ENCODE measurements around the gene MAPK7. TPM values are rescaled to one million over a fixed set of nuclear protein-coding genes. Genes with fewer than 3 reads are reported as not detected.

Gene MAPK7
- total RNA-seq = 5.2 and 6.9 TPM in 2 replicates
- polyA plus RNA-seq (2012) = 23.1 TPM

DNA sequence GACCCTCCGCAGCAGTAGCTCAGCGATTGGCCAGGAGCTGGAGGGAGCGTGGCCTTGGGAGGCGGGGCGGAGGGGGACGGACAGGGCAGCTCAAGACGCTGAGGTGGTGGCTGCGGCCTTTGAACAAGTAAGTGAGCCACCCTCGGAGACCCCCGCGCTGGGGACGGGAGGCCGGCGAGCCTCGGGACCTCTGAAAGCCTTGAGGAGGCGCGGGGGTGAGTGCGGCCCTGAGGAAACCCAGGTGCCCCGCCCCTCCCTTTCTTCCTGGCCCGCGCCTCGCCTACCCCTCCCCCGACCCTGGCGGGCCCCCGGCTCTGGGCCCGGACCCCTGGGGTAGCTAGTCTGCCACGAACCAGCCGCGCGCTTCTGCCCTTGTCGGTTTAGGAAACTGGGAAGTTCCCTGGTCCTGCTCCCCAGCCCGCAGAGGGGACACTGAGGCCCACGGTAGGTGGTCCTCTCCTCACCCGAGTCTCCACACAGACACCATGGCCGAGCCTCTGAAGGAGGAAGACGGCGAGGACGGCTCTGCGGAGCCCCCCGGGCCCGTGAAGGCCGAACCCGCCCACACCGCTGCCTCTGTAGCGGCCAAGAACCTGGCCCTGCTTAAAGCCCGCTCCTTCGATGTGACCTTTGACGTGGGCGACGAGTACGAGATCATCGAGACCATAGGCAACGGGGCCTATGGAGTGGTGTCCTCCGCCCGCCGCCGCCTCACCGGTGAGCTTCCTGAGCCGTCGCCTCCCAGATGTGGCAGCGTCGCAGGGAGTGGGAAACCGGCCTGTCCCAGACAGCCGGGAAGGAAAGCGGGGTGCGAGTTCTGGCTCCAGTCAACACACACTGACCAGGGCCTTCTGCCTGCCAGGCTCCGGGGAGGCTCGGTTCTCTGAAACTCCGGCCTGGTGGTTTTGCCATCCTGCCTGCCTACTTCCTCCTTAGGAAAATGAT lies at the start of gene MAPK7:
Gene MAPK7, plus strand, starts transcription at position 83 of the 945 bp plus-strand sequence. Its CDS starts 403 bp downstream, at position 486.
- no peak for DNase-seq (ENCODE audit: low read depth)

DNA sequence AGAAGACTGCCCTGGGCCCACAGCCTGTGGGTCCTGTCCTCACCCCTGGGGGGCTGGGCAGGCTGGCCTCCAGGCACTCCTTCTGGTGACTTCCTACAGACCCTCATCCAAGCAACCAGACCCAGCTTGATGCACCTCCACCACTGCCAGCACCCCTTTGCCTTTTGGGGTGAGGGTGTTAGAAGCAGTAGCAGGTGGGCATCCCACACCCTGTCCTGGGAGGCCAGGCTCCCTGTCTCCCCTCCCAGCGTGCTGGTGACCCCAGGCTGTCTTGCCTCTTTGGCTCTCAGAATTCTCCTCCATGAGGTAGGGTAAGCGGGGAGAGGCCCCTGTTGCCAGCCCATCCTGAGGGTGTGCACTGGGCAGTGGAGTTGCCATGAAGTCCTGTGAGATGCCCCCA lies 49.2 kb upstream of the MAPK7 start:
- DNase-seq (ENCODE audit: low read depth) = no peak

DNA sequence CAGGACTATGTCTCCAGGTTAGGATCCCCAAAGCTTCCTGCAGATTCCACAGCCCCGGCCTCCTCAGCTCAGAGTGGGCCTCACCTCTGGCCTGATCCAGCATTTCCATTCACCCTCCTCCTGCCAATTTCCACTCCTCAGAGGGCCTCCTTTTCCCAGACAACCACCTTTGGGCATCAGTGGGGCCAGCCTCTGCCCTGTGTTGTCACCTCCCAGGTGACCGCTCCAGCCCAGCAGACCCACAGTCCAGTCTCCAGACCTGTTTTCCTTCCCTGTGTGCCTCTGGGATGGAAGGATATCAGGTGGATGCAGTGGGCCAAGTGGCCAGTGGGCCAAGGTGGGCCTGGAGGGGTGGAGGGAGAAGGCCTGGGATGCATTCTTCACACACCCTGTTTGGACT lies 48.5 kb upstream of the MAPK7 start:
- DNase-seq (ENCODE audit: low read depth) = no peak

DNA sequence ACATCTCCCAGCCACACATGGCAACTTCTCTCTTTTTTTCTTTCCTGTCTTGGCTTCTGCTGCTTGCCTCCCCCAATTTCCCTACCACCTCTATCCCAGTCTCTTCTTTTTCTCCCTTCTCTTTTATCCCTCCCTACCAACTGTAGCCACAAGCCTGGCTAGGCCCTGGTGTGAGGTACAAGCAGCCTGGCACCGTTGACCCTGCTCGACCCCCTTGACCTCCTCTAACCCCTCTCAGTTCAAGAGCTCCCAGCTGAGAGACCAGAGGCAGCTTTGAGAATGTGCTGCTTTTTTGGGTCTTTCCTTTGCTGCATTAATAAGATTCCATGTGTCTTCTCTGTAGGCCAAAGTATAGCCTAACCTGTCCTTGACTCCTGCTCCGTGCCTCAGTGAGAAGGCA lies 48.0 kb upstream of the MAPK7 start:
- no peak for DNase-seq (ENCODE audit: low read depth)

DNA sequence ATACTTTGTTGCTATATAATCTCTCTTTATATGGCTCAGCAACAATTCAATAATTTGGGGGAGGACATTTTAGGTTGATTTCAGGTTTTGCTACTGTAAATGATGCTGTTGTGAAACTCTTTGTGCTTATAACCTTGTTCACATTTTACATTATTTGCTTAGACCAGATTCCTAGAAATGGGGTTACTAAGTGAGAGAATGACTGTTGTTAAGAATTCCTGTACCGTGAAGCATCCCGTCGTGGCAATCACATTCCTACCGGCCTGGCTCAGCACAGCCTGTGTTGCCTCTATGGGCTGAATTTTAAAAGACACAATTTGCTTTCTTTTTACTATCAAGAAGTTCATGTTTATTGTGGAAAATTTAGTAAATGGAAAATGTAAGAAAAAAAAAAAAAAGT lies 47.2 kb upstream of the MAPK7 start:
- peak; percentile 44 for DNase-seq (ENCODE audit: low read depth)

DNA sequence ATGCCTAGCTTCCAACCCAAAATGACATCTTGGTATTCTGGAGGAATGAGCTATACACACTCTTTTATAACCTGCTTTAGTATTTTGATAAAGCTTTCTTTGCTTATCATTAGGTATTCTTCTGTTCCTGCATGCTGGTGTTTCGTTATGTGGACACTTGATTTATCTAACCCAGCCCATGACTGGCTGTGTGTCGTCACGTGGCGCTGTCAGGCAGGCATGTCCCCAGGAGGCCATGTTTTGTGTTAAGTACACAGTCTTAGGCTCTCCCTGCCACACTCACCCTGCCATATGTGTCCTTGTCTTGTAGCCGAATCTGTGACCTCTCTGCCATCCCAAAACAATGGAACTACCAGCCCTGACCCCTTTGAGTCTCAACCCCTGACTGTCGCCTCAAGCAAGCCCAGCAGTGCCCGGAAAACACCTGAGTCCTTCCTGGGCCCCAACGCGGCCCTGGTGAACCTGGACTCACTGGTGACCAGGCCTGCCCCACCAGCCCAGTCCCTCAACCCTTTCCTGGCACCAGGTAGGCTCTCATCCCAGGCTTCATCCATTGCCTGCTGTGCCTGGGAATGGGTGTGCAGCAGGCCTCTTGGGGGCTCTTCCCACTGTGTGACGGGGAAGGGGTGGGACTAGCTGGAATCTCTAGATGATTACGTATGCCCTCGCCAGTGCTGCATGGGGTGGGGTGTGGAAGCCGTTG lies 46.6 kb upstream of the MAPK7 start:
- DNase-seq (ENCODE audit: low read depth) = no peak

DNA sequence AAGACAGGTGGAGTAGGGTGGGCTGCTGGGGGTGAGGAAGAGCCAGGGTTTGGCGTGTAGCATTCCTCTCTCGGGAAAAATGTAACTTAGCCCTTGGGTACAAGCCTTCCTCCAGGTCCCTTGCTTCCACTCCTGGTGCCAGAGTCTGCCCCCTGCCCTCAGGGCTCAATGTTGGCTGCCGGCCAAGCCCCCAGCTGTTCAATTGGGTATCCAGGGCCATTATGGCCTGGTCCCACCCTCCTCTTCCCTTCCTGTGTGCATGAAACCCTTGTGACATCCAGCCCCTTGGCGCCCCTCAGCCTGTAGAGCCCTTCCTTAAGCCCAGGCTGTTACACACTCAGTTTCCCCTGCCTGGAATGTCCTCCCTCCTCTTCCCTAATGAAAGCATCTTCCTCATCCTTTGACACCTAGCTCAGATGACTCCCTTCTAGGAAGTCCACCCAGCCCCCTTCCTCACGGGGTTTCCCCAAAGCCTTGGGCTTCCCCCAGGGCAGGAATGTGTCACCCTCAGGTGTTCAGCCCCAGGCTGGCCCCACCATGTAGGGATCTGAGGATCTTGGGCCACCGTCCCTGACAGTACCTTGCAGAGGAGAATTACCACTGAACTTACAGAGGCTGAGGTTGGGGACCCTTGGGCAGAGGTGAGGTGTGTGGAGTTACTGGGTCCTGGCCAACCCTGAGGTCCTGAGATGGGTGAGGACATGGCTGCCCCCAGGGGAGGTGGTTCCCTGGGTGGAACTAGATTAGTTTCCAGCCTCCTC lies 45.7 kb upstream of the MAPK7 start:
- no peak for DNase-seq (ENCODE audit: low read depth)

DNA sequence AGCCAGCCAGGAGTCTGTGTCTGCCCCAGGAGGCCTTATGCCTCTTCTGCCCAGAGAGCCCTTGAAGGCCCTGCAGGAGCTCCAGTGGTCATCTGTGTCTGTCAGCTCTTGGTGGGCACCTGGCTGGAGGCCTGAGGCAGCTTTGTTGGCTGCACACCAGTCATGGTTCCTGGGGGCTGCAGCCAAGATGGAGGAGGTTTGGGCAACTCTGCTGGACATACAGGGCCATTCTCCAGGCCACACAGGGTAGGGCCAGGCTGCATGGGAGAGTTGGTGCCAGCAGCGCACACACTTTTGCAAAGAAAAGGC lies 45.2 kb upstream of the MAPK7 start:
- no peak for DNase-seq (ENCODE audit: low read depth)

DNA sequence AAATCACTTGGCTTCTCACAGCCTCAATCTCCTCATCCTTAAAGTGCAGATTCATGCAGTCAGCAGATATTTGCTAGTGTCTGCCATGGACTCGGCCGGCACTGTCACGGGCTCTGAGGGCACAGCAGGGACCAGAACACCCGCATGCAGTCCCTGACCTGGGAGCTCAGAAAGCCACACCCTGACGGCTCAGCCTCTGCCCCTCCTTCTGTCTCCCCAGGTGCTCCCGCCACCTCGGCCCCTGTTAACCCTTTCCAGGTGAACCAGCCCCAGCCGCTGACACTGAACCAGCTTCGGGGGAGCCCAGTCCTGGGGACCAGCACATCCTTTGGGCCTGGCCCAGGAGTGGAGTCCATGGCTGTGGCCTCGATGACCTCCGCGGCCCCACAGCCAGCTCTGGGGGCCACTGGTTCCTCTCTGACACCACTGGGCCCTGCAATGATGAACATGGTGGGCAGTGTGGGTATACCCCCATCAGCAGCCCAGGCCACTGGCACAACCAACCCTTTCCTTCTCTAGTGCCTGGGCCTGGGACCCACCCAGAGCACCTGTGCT lies 44.5 kb upstream of the MAPK7 start:
- DNase-seq (ENCODE audit: low read depth) = no peak

DNA sequence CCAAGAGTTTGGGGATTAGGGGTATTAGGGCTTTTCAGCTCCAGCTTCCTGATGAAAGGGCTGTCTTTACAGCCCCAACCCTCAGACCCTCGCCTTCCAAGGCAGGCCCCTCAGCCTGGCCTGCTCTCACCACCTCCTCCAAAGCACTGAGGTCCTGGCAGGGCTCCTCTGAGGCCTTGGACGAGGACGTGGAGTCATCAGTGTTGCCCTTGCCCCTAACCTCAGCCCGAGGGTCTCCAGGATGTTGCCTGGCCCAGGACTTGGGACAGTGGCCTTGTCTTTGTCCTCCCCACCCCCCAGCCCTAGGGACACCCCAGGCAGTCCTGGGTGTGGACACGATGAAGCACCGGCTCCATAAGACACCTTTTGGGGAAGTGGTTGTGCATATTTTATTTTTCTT lies 44.0 kb upstream of the MAPK7 start:
- no peak for DNase-seq (ENCODE audit: low read depth)

DNA sequence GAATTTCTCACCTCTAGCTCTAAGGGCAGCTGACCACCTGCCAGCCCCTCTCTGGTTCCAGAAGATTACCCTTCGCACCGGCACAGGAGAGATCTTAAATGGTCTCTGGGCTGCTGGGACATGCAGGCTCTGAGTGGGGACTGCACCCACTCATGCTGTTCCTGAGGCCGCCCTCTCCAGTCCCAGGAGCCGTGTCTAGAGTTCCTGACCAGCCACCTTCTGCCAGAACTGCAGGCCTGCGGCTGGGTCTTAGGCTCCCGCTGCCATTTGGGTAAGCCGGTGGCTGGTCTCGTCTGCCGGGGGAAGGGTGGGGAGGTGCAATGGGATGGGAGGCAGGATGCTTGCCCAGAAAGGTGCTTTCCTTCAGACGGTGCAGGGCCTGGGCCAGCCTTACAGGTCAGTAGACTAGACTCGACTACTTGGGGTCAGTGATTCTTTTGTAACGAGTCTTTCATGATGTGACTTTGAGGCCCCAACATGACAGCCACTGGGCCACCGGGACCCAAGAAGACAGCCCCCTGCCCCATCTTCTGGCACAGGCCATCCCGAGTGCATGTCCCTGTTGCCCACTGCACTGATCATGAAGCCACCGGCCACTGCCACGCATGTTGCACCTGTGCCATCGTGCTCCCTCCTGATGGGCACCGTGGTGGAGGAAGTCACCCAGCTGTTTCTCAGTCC lies 42.2 kb upstream of the MAPK7 start:
- DNase-seq (ENCODE audit: low read depth) = no peak

DNA sequence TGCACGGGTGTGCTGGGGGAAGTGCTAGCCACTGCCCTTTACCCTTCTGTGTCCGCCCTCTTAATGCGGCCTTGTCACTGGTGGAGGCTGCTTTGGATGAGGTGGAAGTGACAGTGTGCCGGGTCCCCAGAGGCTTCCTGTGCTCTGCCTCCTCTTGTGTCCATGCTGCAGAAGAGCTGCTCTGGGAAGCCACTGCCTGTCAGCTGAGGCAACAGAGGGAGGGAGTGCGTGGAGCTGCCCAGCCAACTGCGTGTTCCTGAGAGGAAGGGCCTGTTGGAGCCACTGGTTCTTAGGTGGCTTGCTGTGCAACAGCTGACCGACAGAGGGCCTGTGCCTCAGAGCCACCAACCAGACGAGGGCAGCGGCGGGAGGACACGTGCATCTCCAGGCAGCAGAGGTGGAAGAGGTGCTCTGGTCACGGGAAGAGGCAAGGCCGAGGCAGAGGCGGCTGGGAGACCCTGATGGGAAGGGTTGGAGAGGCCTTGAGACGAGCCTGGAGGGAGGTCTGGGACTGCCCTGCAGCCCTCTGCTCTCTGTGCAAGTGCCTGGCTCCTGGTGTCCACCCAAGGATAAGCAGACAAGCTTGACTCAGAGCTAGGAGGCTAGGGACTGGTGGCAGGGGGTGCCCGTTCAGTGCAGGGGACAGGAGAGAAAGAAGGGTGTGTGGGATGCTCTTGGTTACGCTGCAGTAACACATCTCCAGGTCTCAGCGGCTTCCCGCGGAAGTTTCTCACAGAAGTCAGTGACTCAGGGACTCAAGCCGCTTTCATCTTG lies 41.2 kb upstream of the MAPK7 start:
- DNase-seq (ENCODE audit: low read depth) = no peak

DNA sequence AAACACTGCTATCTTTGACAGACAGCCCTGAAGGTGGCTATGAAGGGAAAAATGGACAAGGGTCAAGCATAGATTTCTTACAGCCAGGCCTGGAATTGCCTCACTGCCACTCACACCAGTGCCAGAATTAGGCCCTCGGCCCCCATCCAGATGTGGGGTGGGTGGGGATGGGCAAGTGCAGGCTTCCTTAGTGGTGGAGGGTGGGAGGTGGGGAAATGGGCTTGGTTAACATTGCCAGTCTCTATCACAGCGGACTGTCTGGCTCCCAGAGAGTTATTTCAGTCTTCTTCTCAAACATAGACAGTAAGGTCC lies 40.6 kb upstream of the MAPK7 start:
- DNase-seq (ENCODE audit: low read depth) = no peak

DNA sequence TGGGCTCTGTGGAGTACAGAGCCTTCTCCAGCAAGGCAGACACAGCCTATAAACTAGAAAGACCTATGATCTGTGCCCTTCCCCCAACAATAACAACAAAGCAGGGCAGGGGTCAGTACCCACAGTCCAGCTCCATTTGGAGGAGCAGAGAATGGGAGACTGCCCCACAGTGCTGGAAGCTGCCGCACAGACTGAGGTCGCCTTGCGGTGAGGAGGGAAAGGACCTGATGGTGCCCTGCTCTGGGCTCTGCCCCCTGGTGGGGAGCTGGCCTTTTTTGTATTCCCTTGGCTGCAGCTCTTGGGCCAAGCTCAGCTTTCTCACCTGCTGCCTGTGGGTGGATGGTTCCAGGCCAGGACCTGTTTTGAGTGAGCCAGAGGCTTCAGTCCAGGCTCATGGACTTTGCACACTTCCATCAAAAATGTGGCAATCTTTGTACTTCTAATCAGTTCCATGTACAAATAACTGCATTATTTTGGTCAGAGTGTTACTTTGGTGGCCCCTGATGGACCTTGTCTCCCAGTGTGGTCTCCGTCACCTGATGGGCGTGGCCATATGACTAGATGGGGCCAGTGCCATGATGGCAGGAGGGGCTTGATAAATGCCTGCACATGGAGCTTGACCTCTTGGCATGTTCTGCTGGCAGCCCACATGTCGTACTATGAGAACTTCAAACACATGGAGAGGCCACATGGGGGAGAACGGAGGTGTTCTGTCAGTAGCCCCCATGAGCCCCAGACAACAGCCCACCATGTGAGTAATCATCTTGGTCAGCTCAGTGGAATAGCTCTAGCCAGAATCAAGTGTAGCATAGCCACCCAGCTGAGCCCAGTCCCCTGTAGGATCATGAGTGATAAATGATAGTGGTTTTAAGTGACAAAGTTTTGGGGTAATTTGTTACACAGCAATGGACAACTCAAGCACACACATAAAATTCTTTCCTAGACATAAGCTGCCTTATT lies 40.0 kb upstream of the MAPK7 start:
- peak; percentile 43 for DNase-seq (ENCODE audit: low read depth)

DNA sequence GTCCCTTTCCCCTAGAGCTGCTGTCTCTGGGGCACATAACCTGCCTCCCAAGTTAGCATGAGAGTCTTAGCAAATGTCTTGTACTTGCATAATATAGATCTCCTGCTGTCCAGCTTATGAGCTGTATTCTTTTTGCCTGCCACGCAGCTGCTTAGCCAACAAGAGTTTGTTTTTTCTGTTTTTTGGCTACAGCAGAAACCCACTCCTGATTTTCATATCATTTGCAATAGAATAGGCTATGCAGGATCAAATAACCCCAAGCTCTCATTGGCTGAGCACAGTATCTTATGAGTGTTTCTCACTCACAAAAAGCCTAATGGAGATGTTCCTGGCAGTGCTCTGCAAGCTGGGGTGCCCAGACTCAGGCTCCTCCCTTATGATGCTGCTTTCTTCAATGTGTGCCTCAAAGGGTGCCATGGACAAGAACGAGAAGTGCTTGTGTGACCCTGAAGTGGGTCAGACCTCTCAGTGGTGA lies 38.9 kb upstream of the MAPK7 start:
- no peak for DNase-seq (ENCODE audit: low read depth)

DNA sequence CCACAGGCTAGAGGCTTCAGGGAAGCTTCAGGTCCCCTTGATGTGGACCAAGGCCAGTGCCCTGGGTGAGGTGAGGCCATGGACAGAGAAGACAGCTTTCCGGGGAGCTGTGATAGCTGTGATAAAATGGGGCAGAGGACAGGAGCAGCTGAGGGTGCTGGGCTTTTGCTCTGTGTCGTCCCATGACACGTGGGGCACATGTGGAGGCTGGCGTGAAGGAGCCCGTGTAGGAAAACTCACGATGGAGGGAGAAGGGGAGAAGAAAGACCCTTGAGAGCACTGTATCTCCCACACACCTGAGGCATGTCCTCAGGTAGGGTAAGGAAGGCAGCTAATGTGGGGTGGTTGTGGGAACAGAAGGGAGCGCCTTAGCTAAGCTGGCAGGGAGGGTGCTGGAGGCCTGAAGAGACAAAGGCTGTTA lies 37.1 kb upstream of the MAPK7 start:
- DNase-seq (ENCODE audit: low read depth) = no peak

DNA sequence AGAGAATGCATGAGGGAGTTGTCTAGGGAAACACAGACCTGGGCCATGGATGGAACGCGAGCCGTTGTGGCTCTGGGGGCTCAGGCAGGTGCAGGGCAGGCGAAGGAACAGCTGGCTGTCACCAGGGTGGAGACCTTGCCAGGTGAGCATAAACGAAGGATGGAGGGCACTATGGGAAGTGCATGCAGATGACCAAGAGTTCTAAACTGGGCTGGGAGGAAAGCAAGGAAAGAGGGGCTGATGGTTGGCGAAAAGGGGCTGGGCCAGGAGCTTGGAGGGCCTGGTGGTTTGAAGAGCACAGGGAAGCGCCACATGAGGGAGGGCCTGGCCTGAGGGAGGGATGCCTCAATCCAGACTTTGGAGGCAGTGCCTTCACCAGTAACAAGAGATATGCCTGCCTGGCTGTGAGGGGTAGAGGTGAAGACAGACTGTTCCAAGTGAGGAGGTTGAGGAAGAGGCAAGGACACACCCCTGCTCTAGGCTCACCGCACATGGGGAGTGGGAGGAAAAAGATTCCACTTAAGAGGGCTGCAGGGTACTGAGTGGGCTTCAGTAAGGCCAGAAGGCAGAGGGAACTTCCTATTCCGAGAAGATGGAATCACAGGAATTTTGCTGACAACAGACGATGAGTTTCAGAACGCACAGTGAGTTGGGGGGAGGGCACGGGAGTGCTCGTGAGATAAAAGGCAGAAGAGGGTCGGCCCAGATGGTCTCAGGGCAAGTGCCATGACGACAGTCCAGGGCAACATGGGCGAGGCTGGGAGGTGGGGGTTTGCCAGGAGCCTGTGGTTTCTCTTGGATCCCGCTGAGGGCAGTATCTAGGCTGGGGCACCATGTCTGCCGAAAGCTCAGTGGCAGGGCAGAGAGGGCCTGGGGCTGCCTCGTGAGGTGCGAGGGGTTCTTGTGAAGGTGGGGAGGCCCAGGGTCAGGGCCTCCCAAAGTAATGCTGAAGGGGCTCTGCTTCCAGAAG lies 36.4 kb upstream of the MAPK7 start:
- DNase-seq (ENCODE audit: low read depth) = peak; percentile 40

Data from myocyte (in vitro differentiated cells).